ENCODE measurements around the gene TRPV6. TPM values are rescaled to one million over a fixed set of nuclear protein-coding genes. Genes with fewer than 3 reads are reported as not detected.
A peak's percentile ranks its signal among the peaks of the same experiment; 100 is the strongest.

The TRPV6 gene
- total and polyA plus RNA-seq, 2 experiments from 2014 or later = 1.9 TPM; not detected in 1

GRCh38 chr7:142832417-142832816 lies 53.1 kb downstream of the TRPV6 start:
- DNase-seq (ENCODE audit: low read depth in 1 of 2, low spot score in 1 of 2) = peak in 1 of 2 donors; percentile 38
- no peaks in the 10 kb centered on the region for H3K9me3 ChIP-seq (ENCODE audit: low read depth)
- no peaks in the 10 kb centered on the region for H3K4me1 ChIP-seq (ENCODE audit: low read depth)
- no peaks in the 10 kb centered on the region for H3K27me3 ChIP-seq
- no peak overlapping the region for H3K4me3 ChIP-seq
- no peak for TF ChIP-seq CTCF (IDR thresholded peaks at IDR 0.05; ENCODE audit: low read depth, low read length)
- H3K27ac ChIP-seq = no peak overlapping the region
- H3K36me3 ChIP-seq = no peaks in the 10 kb centered on the region

GRCh38 chr7:142827951-142828500 lies 57.5 kb downstream of the TRPV6 start:
- Histone ChIP-seq H3K9me3 (ENCODE audit: low read depth) (no peaks in the 10 kb centered on the region), H3K4me1 (ENCODE audit: low read depth) (no peaks in the 10 kb centered on the region), H3K27me3 (no peaks in the 10 kb centered on the region), H3K4me3 (no peak overlapping the region), H3K27ac (no peak overlapping the region), H3K36me3 (no peaks in the 10 kb centered on the region)
- no peak for DNase-seq (ENCODE audit: low read depth in 1 of 2, low spot score in 1 of 2)
- TF ChIP-seq CTCF (IDR thresholded peaks at IDR 0.05; ENCODE audit: low read depth, low read length) = no peak

GRCh38 chr7:142822714-142823113 lies 62.8 kb downstream of the TRPV6 start:
- Histone ChIP-seq H3K9me3 (ENCODE audit: low read depth) (no peaks in the 10 kb centered on the region), H3K4me3 (no peak overlapping the region), H3K27ac (no peak overlapping the region), H3K27me3 (no peaks in the 10 kb centered on the region), H3K4me1 (ENCODE audit: low read depth) (no peaks in the 10 kb centered on the region), H3K36me3 (no peaks in the 10 kb centered on the region)
- no peak for TF ChIP-seq CTCF (IDR thresholded peaks at IDR 0.05; ENCODE audit: low read depth, low read length)
- DNase-seq (ENCODE audit: low read depth in 1 of 2, low spot score in 1 of 2) = no peak

Other genes starting within 250 kb of the TRPV6 start
- gene PRSS1, start 136.3 kb downstream of the TRPV6 start, total RNA-seq = not detected in 2 replicates
- gene PRSS1, start 136.3 kb downstream of the TRPV6 start, polyA plus RNA-seq = not detected in 2 replicates
- not detected in 2 replicates for gene PRSS2, start 114.8 kb downstream of the TRPV6 start, total RNA-seq
- not detected in 2 replicates for gene PRSS2, start 114.8 kb downstream of the TRPV6 start, polyA plus RNA-seq
- 11.2 and 27.7 TPM in 2 replicates for gene EPHB6, start 30.7 kb downstream of the TRPV6 start, total RNA-seq
- 15.7 and 25.4 TPM in 2 replicates for gene EPHB6, start 30.7 kb downstream of the TRPV6 start, polyA plus RNA-seq
- not detected in 2 replicates for gene TRPV5, start 48.0 kb upstream of the TRPV6 start, total RNA-seq
- 0.09 TPM in 1 of 2 replicates, not detected in the other for gene TRPV5, start 48.0 kb upstream of the TRPV6 start, polyA plus RNA-seq
- gene LLCFC1, start 53.7 kb upstream of the TRPV6 start, total RNA-seq = not detected in 2 replicates
- gene LLCFC1, start 53.7 kb upstream of the TRPV6 start, polyA plus RNA-seq = 0.47 TPM in 1 of 2 replicates, not detected in the other
- 6.3 and 9.3 TPM in 2 replicates for gene KEL, start 76.6 kb upstream of the TRPV6 start, total RNA-seq
- gene KEL, start 76.6 kb upstream of the TRPV6 start, polyA plus RNA-seq = 12.6 and 15.5 TPM in 2 replicates
- 0.60 TPM in 1 of 2 replicates, not detected in the other for gene OR9A2, start 141.4 kb upstream of the TRPV6 start, total RNA-seq
- not detected in 2 replicates for gene OR9A2, start 141.4 kb upstream of the TRPV6 start, polyA plus RNA-seq
- not detected in 2 replicates for gene OR6V1, start 166.6 kb upstream of the TRPV6 start, total RNA-seq
- gene OR6V1, start 166.6 kb upstream of the TRPV6 start, polyA plus RNA-seq = not detected in 2 replicates
- not detected in 2 replicates for gene PIP, start 246.3 kb upstream of the TRPV6 start, total RNA-seq
- not detected in 2 replicates for gene PIP, start 246.3 kb upstream of the TRPV6 start, polyA plus RNA-seq

Data from cardiac muscle cell (in vitro differentiated cells and primary cell).